Loucy (cell line): ENCODE measurements around the gene GUCY1A1.

Experiments
- EZH2phosphoT487 ChIP-seq: fragments of 200-600 bp; IDR thresholded peaks from 2 replicates; pipeline ENCODE4 v1.6.1; 2018; ENCODE audit warnings: antibody characterized with exemption, mild to moderate bottlenecking, moderate library complexity, borderline replicate concordance
- TF ChIP-seq, protein P1 (sequence below): fragments of 200-600 bp; sonication (generic); conservative IDR thresholded peaks from 2 replicates; pipeline ENCODE4 v1.5.1; 2014; ENCODE audit warnings: mild to moderate bottlenecking, antibody characterized with exemption, low read length

- TF ChIP-seq, protein P1, sequence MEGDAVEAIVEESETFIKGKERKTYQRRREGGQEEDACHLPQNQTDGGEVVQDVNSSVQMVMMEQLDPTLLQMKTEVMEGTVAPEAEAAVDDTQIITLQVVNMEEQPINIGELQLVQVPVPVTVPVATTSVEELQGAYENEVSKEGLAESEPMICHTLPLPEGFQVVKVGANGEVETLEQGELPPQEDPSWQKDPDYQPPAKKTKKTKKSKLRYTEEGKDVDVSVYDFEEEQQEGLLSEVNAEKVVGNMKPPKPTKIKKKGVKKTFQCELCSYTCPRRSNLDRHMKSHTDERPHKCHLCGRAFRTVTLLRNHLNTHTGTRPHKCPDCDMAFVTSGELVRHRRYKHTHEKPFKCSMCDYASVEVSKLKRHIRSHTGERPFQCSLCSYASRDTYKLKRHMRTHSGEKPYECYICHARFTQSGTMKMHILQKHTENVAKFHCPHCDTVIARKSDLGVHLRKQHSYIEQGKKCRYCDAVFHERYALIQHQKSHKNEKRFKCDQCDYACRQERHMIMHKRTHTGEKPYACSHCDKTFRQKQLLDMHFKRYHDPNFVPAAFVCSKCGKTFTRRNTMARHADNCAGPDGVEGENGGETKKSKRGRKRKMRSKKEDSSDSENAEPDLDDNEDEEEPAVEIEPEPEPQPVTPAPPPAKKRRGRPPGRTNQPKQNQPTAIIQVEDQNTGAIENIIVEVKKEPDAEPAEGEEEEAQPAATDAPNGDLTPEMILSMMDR, result no peak
- no peak for TF ChIP-seq EZH2phosphoT487
These were observed 95.7 kb downstream of the GUCY1A1 start for GRCh38 chr4:155762334-155762733.
